COLO668 (cell line): Measurements from ENCODE around the gene DRAXIN.
A peak's percentile ranks its signal among the peaks of the same experiment; 100 is the strongest.

Source experiments
- DNase-seq: peaks from one replicate; lab custom pipeline; 2025; ENCODE audit not compliant: unreplicated experiment; lab: John Stamatoyannopoulos, UW

The DRAXIN gene

GRCh38 chr1:11684070-11684469 lies 7.4 kb upstream of the DRAXIN start:
- DNase-seq: no peak

- no peak for DNase-seq
These were observed 6.2 kb upstream of the DRAXIN start for GRCh38 chr1:11685210-11685752.

GRCh38 chr1:11688506-11688905 lies 3.0 kb upstream of the DRAXIN start:
- no peak for DNase-seq

- peak; percentile 50 for DNase-seq
These were observed 861 bp upstream of the DRAXIN start for GRCh38 chr1:11690397-11691301.

GRCh38 chr1:11691928-11692711 lies 610 bp downstream of the DRAXIN start:
- no peak for DNase-seq

GRCh38 chr1:11693024-11693590 lies 1.6 kb downstream of the DRAXIN start:
- DNase-seq: no peak

- no peak for DNase-seq
These were observed 2.4 kb downstream of the DRAXIN start for GRCh38 chr1:11693917-11694316.

- DNase-seq: no peak
These were observed 4.4 kb downstream of the DRAXIN start for GRCh38 chr1:11695861-11696260.

GRCh38 chr1:11697188-11697892 lies 5.8 kb downstream of the DRAXIN start:
- DNase-seq: no peak

GRCh38 chr1:11697893-11698210 lies 6.3 kb downstream of the DRAXIN start:
- no peak for DNase-seq

GRCh38 chr1:11700601-11701467 lies 9.3 kb downstream of the DRAXIN start:
- DNase-seq: no peak

GRCh38 chr1:11701551-11701961 lies 10.0 kb downstream of the DRAXIN start:
- DNase-seq: no peak

GRCh38 chr1:11701981-11702803 lies 10.7 kb downstream of the DRAXIN start:
- no peak for DNase-seq

GRCh38 chr1:11703357-11704193 lies 12.1 kb downstream of the DRAXIN start:
- no peak for DNase-seq

- no peak for DNase-seq
These were observed 12.7 kb downstream of the DRAXIN start for GRCh38 chr1:11704194-11704529.

GRCh38 chr1:11704691-11705475 lies 13.4 kb downstream of the DRAXIN start:
- DNase-seq: no peak

GRCh38 chr1:11705596-11705995 lies 14.1 kb downstream of the DRAXIN start:
- no peak for DNase-seq

- no peak for DNase-seq
These were observed 14.8 kb downstream of the DRAXIN start for GRCh38 chr1:11706292-11706691.
